SK-N-SH (cell line): ENCODE data around the gene SLC26A2. TPM values are rescaled to one million over a fixed set of nuclear protein-coding genes. Genes with fewer than 3 reads are reported as not detected.

ENCODE experiments used
- CTCF ChIA-PET: fragments of 300-600, 350-600 bp; formaldehyde crosslinking; extraction: SDS; loops from one replicate; lab custom pipeline; 2021; lab: Yijun Ruan, JAX
- POLR2A ChIA-PET: fragments of 350-600 bp; sonication (Branson Sonifier 250); formaldehyde crosslinking; extraction: SDS; loops from one replicate; lab custom pipeline; 2020; ENCODE audit warnings: antibody characterized with exemption, inconsistent platforms; lab: Yijun Ruan, JAX
- DNase-seq: peaks from one replicate; pipeline ENCODE4 v3.0.0; 2012
- H2AFZ ChIP-seq: fragments of 200-600 bp; sonication (generic); 2 replicates; pipeline ENCODE4 v1.8.1; 2016; ENCODE audit warnings: antibody characterized with exemption, mild to moderate bottlenecking, low read depth
- H3F3A ChIP-seq: fragments of 200-600 bp; sonication (generic); replicated peaks from 2 replicates; pipeline ENCODE3; 2016; ENCODE audit warnings: antibody characterized with exemption, mild to moderate bottlenecking; ENCODE audit not compliant: insufficient read depth
- H3K27ac ChIP-seq, 2 experiments: fragments of 200-500 bp in 1 of 2; fragments of 200-600 bp in 1 of 2; sonication (Bioruptor generic) in 1 of 2; sonication (generic), shearing (Covaris generic) in 1 of 2; 2 replicates each; pipeline versions ENCODE4 v1.5.1 to v1.6.1; 2014 to 2016; ENCODE audit warnings: low read depth in 2 of 2, inconsistent platforms in 1 of 2, low read length in 1 of 2, mild to moderate bottlenecking in 1 of 2, mixed read lengths in 1 of 2
- H3K27me3 ChIP-seq: fragments of 200-600 bp; sonication (generic), shearing (Covaris generic); 2 replicates; pipeline ENCODE4 v1.6.1; 2016; ENCODE audit warnings: mixed run types; ENCODE audit not compliant: insufficient read depth
- H3K36me3 ChIP-seq, 2 experiments: fragments of 200-500 bp in 1 of 2; fragments of 200-600 bp in 1 of 2; sonication (Bioruptor generic) in 1 of 2; sonication (generic) in 1 of 2; replicated peaks in 1 of 2; 2 replicates each; pipeline versions ENCODE3 to v1.5.1; 2014 to 2016; ENCODE audit warnings: low read length in 1 of 2, mild to moderate bottlenecking in 1 of 2; ENCODE audit not compliant: insufficient read depth in 2 of 2, control insufficient read depth in 1 of 2
- H3K4me1 ChIP-seq, 2 experiments: fragments of 200-500 bp in 1 of 2; fragments of 200-600 bp in 1 of 2; sonication (Bioruptor generic) in 1 of 2; sonication (generic), shearing (Covaris generic) in 1 of 2; 2 replicates each; pipeline versions ENCODE4 v1.5.1 to v1.6.1; 2014 to 2016; ENCODE audit warnings: low read depth in 1 of 2, low read length in 1 of 2, mixed run types in 1 of 2; ENCODE audit not compliant: insufficient read depth in 2 of 2, control insufficient read depth in 1 of 2
- H3K4me2 ChIP-seq: fragments of 200-600 bp; sonication (generic), shearing (Covaris generic); 2 replicates; pipeline ENCODE4 v1.6.1; 2017; ENCODE audit warnings: mixed run types
- H3K4me3 ChIP-seq, 2 experiments: fragments of 200-500 bp in 1 of 2; fragments of 200-600 bp in 1 of 2; sonication (Bioruptor generic) in 1 of 2; sonication (generic), shearing (Covaris generic) in 1 of 2; 2 replicates each; pipeline versions ENCODE4 v1.5.1 to v1.8.1; 2014 to 2016; ENCODE audit warnings: low read depth in 2 of 2, inconsistent platforms in 1 of 2, low read length in 1 of 2, mild to moderate bottlenecking in 1 of 2, mixed read lengths in 1 of 2, moderate library complexity in 1 of 2
- H3K79me2 ChIP-seq: fragments of 200-600 bp; sonication (generic); 2 replicates; pipeline ENCODE4 v1.8.1; 2017; ENCODE audit warnings: mild to moderate bottlenecking; ENCODE audit not compliant: insufficient read depth
- H3K9ac ChIP-seq: fragments of 200-600 bp; sonication (generic); 2 replicates; pipeline ENCODE4 v1.6.1; 2017; ENCODE audit warnings: mixed run types
- H3K9me2 ChIP-seq: fragments of 200-600 bp; sonication (generic); 2 replicates; pipeline ENCODE4 v1.6.1; 2017; ENCODE audit warnings: mixed run types
- H3K9me3 ChIP-seq: fragments of 200-600 bp; sonication (generic); 2 replicates; pipeline ENCODE4 v1.6.1; 2017; ENCODE audit warnings: mixed run types, mild to moderate bottlenecking, moderate library complexity
- H4K20me1 ChIP-seq: fragments of 200-600 bp; sonication (generic); 2 replicates; pipeline ENCODE4 v1.6.1; 2017; ENCODE audit warnings: mild to moderate bottlenecking, mixed run types; ENCODE audit not compliant: insufficient read depth
- CTCF ChIP-seq: fragments of 200-600 bp; sonication (generic); IDR thresholded peaks from 2 replicates; pipeline ENCODE4 v1.6.1; 2017; ENCODE audit warnings: antibody characterized with exemption, mild to moderate bottlenecking, moderate library complexity
- ELF1 ChIP-seq: IDR thresholded peaks from 2 replicates; pipeline ENCODE4 v1.4.0; 2012
- FOSL2 ChIP-seq: IDR thresholded peaks from 2 replicates; pipeline ENCODE4 v1.4.0; 2012; ENCODE audit warnings: low read depth, mild to moderate bottlenecking, moderate library complexity, borderline replicate concordance
- GABPA ChIP-seq: IDR thresholded peaks from 2 replicates; pipeline ENCODE4 v1.4.0; 2012; ENCODE audit warnings: low read depth, mild to moderate bottlenecking
- IRF3 ChIP-seq: fragments of 150-350 bp; IDR thresholded peaks from 2 replicates; pipeline ENCODE4 v1.6.1; 2016; ENCODE audit warnings: mild to moderate bottlenecking, low read depth, low read length
- MEF2A ChIP-seq: IDR thresholded peaks from 2 replicates; pipeline ENCODE4 v1.4.0; 2012; ENCODE audit warnings: low read depth, borderline replicate concordance
- PBX3 ChIP-seq: IDR thresholded peaks from 2 replicates; pipeline ENCODE4; 2012
- RCOR1 ChIP-seq: fragments of 150-350 bp; IDR thresholded peaks from 2 replicates; pipeline ENCODE4 v1.6.1; 2017; ENCODE audit warnings: antibody characterized with exemption, low read length
- REST ChIP-seq: IDR thresholded peaks from 2 replicates; pipeline ENCODE4 v1.6.1; 2012; ENCODE audit warnings: mild to moderate bottlenecking, low read depth, low read length, moderate library complexity
- RFX5 ChIP-seq: IDR thresholded peaks from 2 replicates; pipeline ENCODE4 v1.6.1; 2012; ENCODE audit warnings: mild to moderate bottlenecking, improper control_type of control experiment, low read length
- SMC3 ChIP-seq: IDR thresholded peaks from 2 replicates; pipeline ENCODE4 v1.6.1; 2012; ENCODE audit warnings: low read depth, low read length, improper control_type of control experiment
- TEAD4 ChIP-seq: IDR thresholded peaks from 2 replicates; pipeline ENCODE4 v1.4.0; 2012; ENCODE audit warnings: mild to moderate bottlenecking, borderline replicate concordance; ENCODE audit not compliant: insufficient read depth
- USF2 ChIP-seq: fragments of 150-350 bp; IDR thresholded peaks from 2 replicates; pipeline ENCODE4 v1.6.1; 2017; ENCODE audit warnings: antibody characterized with exemption, low read length, low read depth, borderline replicate concordance
- YY1 ChIP-seq: IDR thresholded peaks from 2 replicates; pipeline ENCODE4 v1.4.0; 2012; ENCODE audit warnings: low read depth, mild to moderate bottlenecking
- WGBS: methylation state at CpG from one replicate; pipeline ENCODE4 v1.1.6; 2017; ENCODE audit warnings: low lambda C conversion rate; 5-methylcytosine and 5-hydroxymethylcytosine counted together
- polyA plus RNA-seq, 3 experiments: library from polyadenylated mRNA; depleted of rRNA; stranded (reverse); fragments of >200 nt; gene quantifications; 2 replicates each; pipeline ENCODE4 v1.2.3, GENCODE V29; 2012

The SLC26A2 gene
- polyA plus RNA-seq, 1 of the 3 experiments (the other 2 are of a cell fraction), result 1.3 TPM

GRCh38 chr5:149912226-149912871 is 48.2 kb upstream of the SLC26A2 start:
- CTCF ChIA-PET, result interaction anchor here (0.7 to 2.9 kb wide), 3 partner anchors 60 to 190 kb away, joined by 3 to 13 read pairs (median 4); no protein-coding TSS in a partner anchor
- no peak for DNase-seq
- no peak overlapping the region for H3K9ac ChIP-seq
- H2AFZ ChIP-seq, result no peak overlapping the region
- peaks cover 6% of the 10 kb centered on the region for H3F3A ChIP-seq
- H3K9me3 ChIP-seq, result no peaks in the 10 kb centered on the region
- H3K4me3 ChIP-seq, result no peak overlapping the region
- no peak overlapping the region for H3K27ac ChIP-seq
- no peak overlapping the region for H3K4me2 ChIP-seq
- H3K9me2 ChIP-seq, result no peaks in the 10 kb centered on the region
- no peak for TF ChIP-seq RFX5
- POLR2A ChIA-PET, result interaction anchor here (0.6 kb wide), 1 partner anchor 9 kb away, joined by 3 read pairs; no protein-coding TSS in a partner anchor
- WGBS, result 89% methylated on average over 3 of the region's 3 CpGs
- H3K36me3 ChIP-seq, result no peaks in the 10 kb centered on the region
- H3K4me1 ChIP-seq, result peaks cover 0 to 22% of the 10 kb centered on the region in 2 experiments; a peak in 1 of 4 replicates
- no peaks in the 10 kb centered on the region for H3K79me2 ChIP-seq
- no peaks in the 10 kb centered on the region for H3K27me3 ChIP-seq
- H4K20me1 ChIP-seq, result no peaks in the 10 kb centered on the region

- 76% methylated on average over 7 of the region's 7 CpGs for WGBS
- CTCF ChIA-PET, result interaction anchor here (0.6 to 2.9 kb wide), 6 partner anchors 13 to 79 kb away, joined by 3 to 13 read pairs (median 4); no protein-coding TSS in a partner anchor
- no peak for TF ChIP-seq RFX5
- TF ChIP-seq CTCF, result no peak
- no peak for TF ChIP-seq USF2
- TF ChIP-seq ELF1, result no peak
- TF ChIP-seq GABPA, result no peak
- TF ChIP-seq SMC3, result no peak
- no peak for TF ChIP-seq TEAD4
- no peak for TF ChIP-seq FOSL2
- TF ChIP-seq PBX3, result no peak
- no peak for TF ChIP-seq RCOR1
- no peak for TF ChIP-seq IRF3
- no peak for TF ChIP-seq REST
- TF ChIP-seq MEF2A, result no peak
- no peak for TF ChIP-seq YY1
Measured at GRCh38 chr5:149913436-149914419, 46.8 kb upstream of the SLC26A2 start.

More at GRCh38 chr5:149913436-149914419, 46.8 kb upstream of the SLC26A2 start:
- H3K4me1 ChIP-seq, result peaks cover 0 to 22% of the 10 kb centered on the region in 2 experiments; a peak in 1 of 4 replicates
- no peaks in the 10 kb centered on the region for H3K36me3 ChIP-seq
- H3K27me3 ChIP-seq, result no peaks in the 10 kb centered on the region
- peak overlapping the region; percentile 44; the same call in 1 of the 2 replicates for H2AFZ ChIP-seq
- H3K4me3 ChIP-seq, result no peak overlapping the region
- H3K9ac ChIP-seq, result no peak overlapping the region
- no peak overlapping the region for H3K27ac ChIP-seq
- no peaks in the 10 kb centered on the region for H3K79me2 ChIP-seq
- H3K9me3 ChIP-seq, result no peaks in the 10 kb centered on the region
- H3K9me2 ChIP-seq, result no peaks in the 10 kb centered on the region
- peaks cover 6% of the 10 kb centered on the region for H3F3A ChIP-seq
- H3K4me2 ChIP-seq, result no peak overlapping the region
- DNase-seq, result no peak
- no peaks in the 10 kb centered on the region for H4K20me1 ChIP-seq
- POLR2A ChIA-PET, result interaction anchor here (0.5 kb wide), 1 partner anchor 483 kb away, joined by 3 read pairs; no protein-coding TSS in a partner anchor
